Fibroblast of lung (primary cell): Measurements from ENCODE around the gene ZBTB16.

Experiments
- CTCF ChIP-seq, 2 donors: IDR thresholded peaks in 1 of 2; conservative IDR thresholded peaks in 1 of 2; 1 replicate in 1 of 2; 2 replicates in 1 of 2; pipeline ENCODE4 v1.5.1; 2011 to 2012; ENCODE audit warnings: low read length in 2 of 2, control low read depth in 1 of 2, inconsistent platforms in 1 of 2, low read depth in 1 of 2, mild to moderate bottlenecking in 1 of 2
- EZH2 ChIP-seq: IDR thresholded peaks from 2 replicates; pipeline ENCODE4 v1.5.1; 2012; ENCODE audit warnings: low read length, control low read depth, mild to moderate bottlenecking; ENCODE audit errors: missing control alignments

GRCh38 chr11:114123692-114124330 is 64.3 kb downstream of the ZBTB16 start:
- TF ChIP-seq CTCF (conservative IDR thresholded peaks at IDR 0.05 in 1 of 2, IDR thresholded peaks at IDR 0.05 in 1 of 2; ENCODE audit: low read depth in 1 of 2, low read length in 2 of 2) (no peak), EZH2 (no peak)
